Measurements from ENCODE around the gene EIF4A3.

Gene EIF4A3

GRCh38 chr17:80097844-80098691 is 48.9 kb downstream of the EIF4A3 start:
- ATAC-seq (ENCODE audit: insufficient read depth, low read depth) (no peak), DNase-seq (no peak)
- no peaks in the 10 kb centered on the region; the same call in 1 of the 2 replicates for H3K36me3 ChIP-seq (ENCODE audit: insufficient read depth, low read length)
- peaks cover 15% of the 10 kb centered on the region for H3K79me2 ChIP-seq (ENCODE audit: insufficient read depth, low read length)
- no peaks in the 10 kb centered on the region for H3K9me3 ChIP-seq (ENCODE audit: insufficient read depth, low read length, severe bottlenecking)
- H3K27ac ChIP-seq (ENCODE audit: low read length), result no peak overlapping the region
- H4K20me1 ChIP-seq (ENCODE audit: insufficient read depth, low read length), result no peaks in the 10 kb centered on the region
- H2AFZ ChIP-seq (ENCODE audit: low read depth, low read length), result no peak overlapping the region
- peaks cover 31% of the 10 kb centered on the region for H3K4me1 ChIP-seq (ENCODE audit: insufficient read depth, low read length)
- no peak overlapping the region for H3K4me2 ChIP-seq (ENCODE audit: insufficient read depth, low read length)
- H3K4me3 ChIP-seq (ENCODE audit: low read depth in 1 of 2, low read length in 2 of 2), result no peak overlapping the region
- no peaks in the 10 kb centered on the region for H3K27me3 ChIP-seq (ENCODE audit: insufficient read depth, low read length, poor library complexity)
- no peak for TF ChIP-seq CTCF (IDR thresholded peaks at IDR 0.05; ENCODE audit: borderline replicate concordance, extremely low read depth, low read length, poor library complexity, severe bottlenecking)
- no peak for TF ChIP-seq EZH2 (IDR thresholded peaks at IDR 0.05; ENCODE audit: borderline replicate concordance, low read depth, low read length, severe bottlenecking)
- H3K9ac ChIP-seq (ENCODE audit: low read depth, low read length), result no peak overlapping the region

- no peaks in the 10 kb centered on the region for H4K20me1 ChIP-seq (ENCODE audit: insufficient read depth, low read length)
- TF ChIP-seq CTCF (IDR thresholded peaks at IDR 0.05; ENCODE audit: borderline replicate concordance, extremely low read depth, low read length, poor library complexity, severe bottlenecking) (no peak), EZH2 (IDR thresholded peaks at IDR 0.05; ENCODE audit: borderline replicate concordance, low read depth, low read length, severe bottlenecking) (no peak)
- no peak overlapping the region for H3K9ac ChIP-seq (ENCODE audit: low read depth, low read length)
- no peak overlapping the region for H2AFZ ChIP-seq (ENCODE audit: low read depth, low read length)
- H3K27me3 ChIP-seq (ENCODE audit: insufficient read depth, low read length, poor library complexity), result no peaks in the 10 kb centered on the region
- no peak overlapping the region for H3K4me2 ChIP-seq (ENCODE audit: insufficient read depth, low read length)
- H3K27ac ChIP-seq (ENCODE audit: low read length), result no peak overlapping the region
- no peaks in the 10 kb centered on the region; the same call in 1 of the 2 replicates for H3K36me3 ChIP-seq (ENCODE audit: insufficient read depth, low read length)
- ATAC-seq (ENCODE audit: insufficient read depth, low read depth), result no peak
- peaks cover 22% of the 10 kb centered on the region for H3K4me1 ChIP-seq (ENCODE audit: insufficient read depth, low read length)
- no peak for DNase-seq
- no peaks in the 10 kb centered on the region for H3K9me3 ChIP-seq (ENCODE audit: insufficient read depth, low read length, severe bottlenecking)
- H3K4me3 ChIP-seq (ENCODE audit: low read depth in 1 of 2, low read length in 2 of 2), result no peak overlapping the region
- peaks cover 7% of the 10 kb centered on the region for H3K79me2 ChIP-seq (ENCODE audit: insufficient read depth, low read length)
Measured at GRCh38 chr17:80097127-80097621, 49.8 kb downstream of the EIF4A3 start.

GRCh38 chr17:80096561-80097021 is 50.3 kb downstream of the EIF4A3 start:
- no peak for DNase-seq
- Histone ChIP-seq H2AFZ (ENCODE audit: low read depth, low read length) (no peak overlapping the region), H3K9ac (ENCODE audit: low read depth, low read length) (no peak overlapping the region), H3K4me1 (ENCODE audit: insufficient read depth, low read length) (peaks cover 18% of the 10 kb centered on the region), H3K9me3 (ENCODE audit: insufficient read depth, low read length, severe bottlenecking) (no peaks in the 10 kb centered on the region), H4K20me1 (ENCODE audit: insufficient read depth, low read length) (no peaks in the 10 kb centered on the region), H3K79me2 (ENCODE audit: insufficient read depth, low read length) (peaks cover 1% of the 10 kb centered on the region), H3K36me3 (ENCODE audit: insufficient read depth, low read length) (no peaks in the 10 kb centered on the region; the same call in 1 of the 2 replicates), H3K4me2 (ENCODE audit: insufficient read depth, low read length) (no peak overlapping the region), H3K27me3 (ENCODE audit: insufficient read depth, low read length, poor library complexity) (no peaks in the 10 kb centered on the region), H3K4me3 (ENCODE audit: low read depth in 1 of 2, low read length in 2 of 2) (no peak overlapping the region), H3K27ac (ENCODE audit: low read length) (no peak overlapping the region)
- no peak for TF ChIP-seq CTCF (IDR thresholded peaks at IDR 0.05; ENCODE audit: borderline replicate concordance, extremely low read depth, low read length, poor library complexity, severe bottlenecking)
- no peak for TF ChIP-seq EZH2 (IDR thresholded peaks at IDR 0.05; ENCODE audit: borderline replicate concordance, low read depth, low read length, severe bottlenecking)
- ATAC-seq (ENCODE audit: insufficient read depth, low read depth), result no peak

Data from DND-41 (cell line).